HG03439 (cell line): ENCODE results near the gene MSLN.
A peak's percentile ranks its signal among the peaks of the same experiment; 100 is the strongest.

Source experiments
- ATAC-seq: cut with Tn5 transposase; IDR thresholded peaks from one replicate; pipeline ENCODE4 v1.9.1; 2021; ENCODE audit warnings: mild to moderate bottlenecking, moderate library complexity; ENCODE audit not compliant: unreplicated experiment

The MSLN gene

GRCh38 chr16:801584-802363, 41.2 kb downstream of the MSLN start:
- no peak for ATAC-seq

GRCh38 chr16:802461-802860, 41.9 kb downstream of the MSLN start:
- no peak for ATAC-seq

- no peak for ATAC-seq
Measured at GRCh38 chr16:802914-803753, 42.6 kb downstream of the MSLN start.

GRCh38 chr16:803754-804080, 43.2 kb downstream of the MSLN start:
- no peak for ATAC-seq

GRCh38 chr16:804193-805048, 43.9 kb downstream of the MSLN start:
- no peak for ATAC-seq

GRCh38 chr16:805474-805873, 44.9 kb downstream of the MSLN start:
- ATAC-seq: no peak

GRCh38 chr16:807347-808084, 47.0 kb downstream of the MSLN start:
- peak; percentile 77 for ATAC-seq

GRCh38 chr16:808085-808386, 47.5 kb downstream of the MSLN start:
- no peak for ATAC-seq

- ATAC-seq: no peak
Measured at GRCh38 chr16:813204-813915, 52.8 kb downstream of the MSLN start.

- ATAC-seq: no peak
Measured at GRCh38 chr16:813916-814412, 53.4 kb downstream of the MSLN start.

GRCh38 chr16:814974-815373, 54.4 kb downstream of the MSLN start:
- no peak for ATAC-seq

GRCh38 chr16:815861-816260, 55.3 kb downstream of the MSLN start:
- ATAC-seq: no peak

GRCh38 chr16:817001-817906, 56.7 kb downstream of the MSLN start:
- no peak for ATAC-seq

GRCh38 chr16:818132-818531, 57.6 kb downstream of the MSLN start:
- no peak for ATAC-seq
